NT2/D1 (cell line): Measurements from ENCODE around the gene CENPC.

Source experiments
- SUZ12 ChIP-seq: IDR thresholded peaks from 2 replicates; pipeline ENCODE4 v1.6.1; 2011; ENCODE audit not compliant: insufficient read length, insufficient read depth; ENCODE audit errors: extremely low read depth
- ZNF274 ChIP-seq: IDR thresholded peaks from 2 replicates; pipeline ENCODE4 v1.6.1; 2011; ENCODE audit warnings: mild to moderate bottlenecking, low read depth, low read length

DNA sequence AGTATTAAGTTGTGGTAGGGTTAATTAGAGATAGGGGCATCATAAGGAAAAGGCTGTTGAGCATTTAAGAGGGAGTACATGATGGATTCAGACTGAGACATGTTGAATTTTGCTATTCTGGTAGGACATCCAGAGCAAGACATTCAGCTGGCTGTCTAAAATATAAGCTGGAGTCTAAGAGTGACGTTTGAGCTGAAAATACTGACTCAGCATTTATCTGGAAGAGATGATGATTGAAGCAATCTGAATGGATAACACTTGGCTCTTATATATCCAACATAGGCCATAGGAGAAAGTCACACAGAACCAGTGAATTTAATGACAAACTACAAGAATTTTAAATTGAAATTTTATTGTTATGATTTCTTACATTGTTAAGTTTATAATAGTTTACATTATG lies 114.3 kb downstream of the CENPC start:
- TF ChIP-seq ZNF274 (no peak), SUZ12 (no peak)
